GM18870 (cell line): ENCODE measurements around the gene LOXL3.
"Not testable (repeated sequence)": the region's sequence is repeated elsewhere in the genome, so short reads cannot be mapped to it uniquely, and the experiment has no call there.

ENCODE experiments used
- ATAC-seq: cut with Tn5 transposase; IDR thresholded peaks from one replicate; pipeline ENCODE4 v1.9.1; 2021; ENCODE audit warnings: moderate library complexity; ENCODE audit not compliant: unreplicated experiment

The LOXL3 gene

DNA sequence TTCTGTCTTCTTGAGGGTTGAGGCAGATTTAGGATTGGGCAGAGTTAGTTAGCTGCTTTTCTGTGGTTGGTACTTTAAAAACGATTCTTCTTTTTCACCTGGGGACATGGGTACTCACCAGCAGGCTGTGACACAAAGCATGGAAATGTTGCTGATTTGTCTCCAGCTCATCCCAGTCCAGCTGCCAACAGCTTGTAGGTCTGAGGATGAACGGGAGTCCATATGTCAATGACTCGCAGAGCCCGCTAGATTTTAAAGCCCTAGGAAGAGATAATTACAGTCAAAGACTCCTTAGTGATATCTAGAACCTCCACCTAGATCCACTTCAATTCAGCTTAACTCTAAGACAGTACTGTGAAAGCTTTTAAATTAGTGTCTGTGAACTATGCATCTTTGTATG is 21.6 kb upstream of the LOXL3 start:
- no peak for ATAC-seq

DNA sequence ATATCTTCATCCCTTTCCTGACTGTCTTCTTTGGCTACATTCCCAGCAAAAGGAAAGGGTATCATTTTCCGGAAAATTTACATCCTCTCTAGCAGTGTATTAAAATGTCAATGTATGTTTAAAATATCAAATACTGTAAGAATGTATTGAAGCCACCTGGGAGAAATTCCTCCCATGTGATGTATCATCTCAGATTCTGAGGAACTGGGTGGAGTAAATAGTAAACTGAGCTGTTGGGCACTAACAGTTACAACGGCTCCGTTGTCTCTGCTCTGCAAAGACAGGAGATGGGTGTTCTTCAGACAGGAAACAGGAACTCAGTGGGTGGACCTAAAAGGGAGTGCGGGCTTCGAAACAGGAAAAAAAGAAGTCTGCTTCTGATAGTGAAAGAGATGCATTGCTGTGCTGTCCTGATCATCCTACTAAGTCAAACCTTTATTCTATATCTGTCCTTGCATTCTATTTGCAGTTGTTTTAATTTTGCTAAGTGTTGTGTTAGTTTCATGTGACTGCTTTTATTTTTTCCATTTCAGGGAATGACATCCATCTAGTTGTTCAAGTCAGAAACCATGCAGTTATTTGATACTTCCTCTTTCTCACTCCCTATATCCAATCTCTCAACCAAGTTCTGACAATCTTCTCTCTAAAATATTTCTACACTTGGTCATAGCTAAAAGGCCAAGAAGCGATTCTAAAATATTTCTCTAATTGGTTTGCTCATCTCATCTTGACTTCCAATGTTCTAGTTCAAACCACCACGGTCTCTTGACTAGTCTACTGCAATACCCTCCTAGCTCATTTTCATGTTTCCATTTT is 20.2 kb upstream of the LOXL3 start:
- ATAC-seq = no peak

DNA sequence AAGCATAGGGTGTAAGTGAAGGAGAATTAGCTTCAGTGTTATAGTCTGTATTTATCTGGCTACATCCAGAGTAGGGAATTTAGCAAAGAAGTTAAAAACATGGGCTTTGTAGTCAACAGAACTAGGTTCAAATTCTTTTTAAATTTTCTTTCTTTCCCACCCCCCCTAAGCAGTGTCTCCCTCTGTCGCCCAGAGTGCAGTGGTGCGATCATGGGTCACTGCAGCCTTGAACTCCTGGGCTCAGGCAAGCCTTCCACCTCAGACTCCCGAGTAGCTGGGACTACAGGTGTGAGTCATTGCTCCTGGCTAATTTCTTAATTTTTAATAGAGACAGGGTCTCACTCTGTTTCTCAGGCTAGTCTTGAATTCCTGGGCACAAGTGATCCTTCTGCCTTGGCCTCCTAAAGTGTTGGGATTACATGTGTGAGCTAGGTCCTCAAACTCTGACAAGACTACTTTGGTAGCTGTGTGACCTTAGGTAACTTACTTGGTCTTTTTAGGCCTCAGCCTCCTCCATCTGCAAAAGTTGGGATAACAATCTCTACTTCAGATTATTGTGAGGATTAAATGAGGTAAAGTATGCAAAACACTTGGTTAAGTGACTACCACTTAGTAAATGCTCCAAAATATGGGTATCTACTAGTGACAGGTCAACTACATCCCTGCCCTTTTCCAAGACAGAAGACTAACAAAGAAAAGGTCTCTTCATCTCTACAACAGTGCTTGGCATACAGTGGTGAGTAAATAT is 18.6 kb upstream of the LOXL3 start:
- no peak for ATAC-seq

DNA sequence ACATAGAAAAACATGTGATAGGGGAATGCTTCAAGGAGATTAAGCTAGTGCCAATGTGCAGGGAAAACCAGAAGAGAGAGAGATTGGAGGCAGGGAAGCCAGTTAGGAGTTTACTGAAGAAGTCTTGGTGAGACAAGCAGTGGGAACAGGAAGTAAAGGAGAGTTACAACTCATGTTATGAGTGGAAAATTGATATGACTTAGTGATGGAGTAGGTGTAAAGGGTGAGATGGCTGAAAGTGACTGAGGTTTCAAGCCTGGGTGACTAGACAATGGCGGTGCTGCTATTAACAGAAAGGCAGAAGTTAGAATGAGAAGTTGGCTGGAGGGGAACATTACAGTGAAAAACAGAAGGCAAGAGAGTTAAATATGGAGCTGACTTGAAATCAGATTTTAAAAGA is 17.3 kb upstream of the LOXL3 start:
- ATAC-seq = peak; percentile 78

DNA sequence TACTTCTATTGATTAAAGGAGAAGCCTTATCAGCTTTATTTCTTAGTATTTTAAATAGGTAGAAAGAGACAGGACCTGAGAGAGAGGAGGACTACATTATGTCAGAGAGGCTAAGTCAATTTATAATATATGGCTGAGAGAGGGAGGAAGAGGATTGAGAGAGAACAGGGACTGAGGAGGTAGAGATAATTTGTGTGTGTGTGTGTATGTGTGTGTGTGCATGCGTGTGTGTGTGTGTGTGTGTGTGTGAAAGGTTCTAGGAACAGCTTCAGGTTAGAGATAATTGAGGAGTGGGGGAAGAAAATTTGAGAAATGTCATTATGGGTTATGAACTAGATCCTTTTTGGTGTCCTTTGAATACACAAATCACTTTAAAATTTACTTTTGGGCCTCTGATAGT is 15.9 kb upstream of the LOXL3 start:
- no peak for ATAC-seq

DNA sequence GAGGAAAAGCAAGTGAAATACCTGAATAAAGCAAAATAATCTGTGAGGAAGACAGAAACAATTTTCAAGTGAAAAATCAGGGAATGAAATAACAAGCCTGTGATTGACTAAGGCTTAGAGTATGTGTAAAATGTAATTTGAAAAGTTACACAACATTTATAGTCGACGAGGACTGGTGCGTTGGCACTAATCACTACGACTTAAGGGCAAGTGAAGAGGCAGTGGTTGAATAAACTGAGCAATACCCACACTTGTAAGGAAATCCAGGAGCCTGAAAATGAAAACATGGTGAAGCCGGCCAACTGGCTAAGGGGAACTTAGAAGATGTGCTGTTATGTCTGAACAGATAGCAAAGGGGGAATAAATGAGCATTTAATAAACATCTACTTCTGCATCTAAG is 14.1 kb upstream of the LOXL3 start:
- no peak for ATAC-seq

DNA sequence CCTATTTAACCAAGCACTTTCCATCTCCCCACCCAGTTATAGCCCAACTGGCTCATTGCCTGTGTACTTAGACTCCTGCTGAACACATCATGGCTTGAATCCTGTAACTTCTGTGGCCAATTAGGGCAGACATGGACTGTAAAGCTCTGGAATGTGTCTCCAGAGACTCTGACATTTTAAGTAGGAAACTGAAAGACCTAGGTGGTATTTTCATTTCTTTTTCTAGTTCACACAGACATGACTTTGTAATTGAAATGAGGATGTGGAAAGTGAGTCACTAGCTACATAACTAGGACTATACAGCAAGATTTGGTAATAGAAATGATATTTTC is 13.0 kb upstream of the LOXL3 start:
- no peak for ATAC-seq

DNA sequence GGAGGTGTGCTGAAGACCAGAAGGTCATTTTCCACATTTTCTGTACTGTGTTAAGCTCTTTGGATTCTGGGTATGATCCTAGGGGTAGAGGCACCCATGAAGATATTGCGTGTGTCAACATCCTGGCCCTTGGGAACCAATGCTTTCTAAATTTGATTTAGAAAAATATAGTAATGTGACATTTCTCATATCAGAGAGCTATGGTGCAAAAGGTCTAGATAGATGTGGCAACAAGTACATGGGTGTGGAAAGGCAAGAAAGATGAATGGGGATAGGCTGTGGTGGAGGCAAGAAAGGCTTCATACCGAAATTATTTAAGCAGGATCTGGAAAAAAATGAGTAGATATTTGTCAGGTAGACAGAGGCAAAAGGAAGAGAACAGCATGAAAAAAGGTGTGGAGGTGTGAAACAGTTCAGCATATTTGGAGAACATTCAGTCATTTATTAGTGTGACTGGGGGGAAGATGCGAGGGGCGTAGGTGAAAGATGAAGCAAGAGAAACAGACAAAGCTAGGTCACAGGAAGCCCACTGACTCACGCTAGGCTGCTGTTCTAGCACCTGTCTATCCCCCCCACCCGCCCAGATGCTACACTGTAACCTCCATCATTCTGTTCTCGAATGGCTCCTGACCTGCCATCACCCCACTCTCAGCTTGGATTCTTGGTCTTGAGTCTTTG is 12.5 kb upstream of the LOXL3 start:
- no peak for ATAC-seq

DNA sequence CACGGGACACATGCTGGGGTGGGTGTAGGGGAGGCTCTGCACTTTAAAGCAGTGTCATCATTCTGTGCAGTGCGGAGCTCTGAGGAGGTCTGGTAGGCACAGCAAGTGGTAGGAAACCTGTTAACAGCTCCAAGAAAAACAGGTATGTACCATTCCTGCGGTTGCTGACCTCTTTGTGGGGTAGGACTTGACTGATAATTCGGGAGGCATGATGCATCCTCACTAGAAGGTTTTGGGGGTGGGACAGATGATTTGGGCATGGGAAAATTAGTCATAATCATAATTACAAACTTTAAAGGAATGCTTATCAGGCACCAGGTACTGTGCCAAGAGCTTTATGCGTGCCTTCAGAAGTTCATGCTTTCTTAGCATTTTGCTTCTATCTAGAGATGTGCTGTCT is 10.5 kb upstream of the LOXL3 start:
- no peak for ATAC-seq

DNA sequence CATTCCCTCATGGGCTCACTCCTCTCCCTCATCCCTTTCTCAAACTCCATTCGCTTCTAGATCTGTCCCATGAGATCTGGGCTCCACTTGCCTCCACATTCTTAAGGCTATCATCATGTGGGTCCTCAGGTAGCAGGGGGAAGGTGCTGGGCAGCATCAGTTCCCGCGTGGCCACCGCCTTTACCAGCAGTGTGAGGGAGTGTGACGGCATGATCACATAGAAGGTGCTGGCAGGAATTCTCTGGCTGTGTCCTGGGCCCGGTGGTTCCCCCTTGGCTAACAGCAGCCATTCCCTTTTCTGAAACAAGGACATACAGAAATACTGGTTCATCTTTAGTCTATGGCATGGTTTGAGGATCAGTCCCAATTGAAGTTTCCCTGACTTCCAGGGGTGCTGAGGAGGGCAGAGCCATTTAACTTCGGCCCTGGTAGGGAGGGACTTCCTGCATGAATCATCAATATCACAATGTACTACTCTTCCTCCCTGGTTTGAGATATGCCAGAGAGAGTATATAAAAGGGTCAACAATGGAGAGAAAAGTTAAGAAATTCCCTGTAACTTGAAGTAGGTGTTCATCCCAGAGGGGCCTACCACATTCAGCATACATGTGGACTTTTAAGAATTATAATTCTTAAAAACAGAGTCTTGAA is 8.5 kb upstream of the LOXL3 start:
- ATAC-seq = no peak

DNA sequence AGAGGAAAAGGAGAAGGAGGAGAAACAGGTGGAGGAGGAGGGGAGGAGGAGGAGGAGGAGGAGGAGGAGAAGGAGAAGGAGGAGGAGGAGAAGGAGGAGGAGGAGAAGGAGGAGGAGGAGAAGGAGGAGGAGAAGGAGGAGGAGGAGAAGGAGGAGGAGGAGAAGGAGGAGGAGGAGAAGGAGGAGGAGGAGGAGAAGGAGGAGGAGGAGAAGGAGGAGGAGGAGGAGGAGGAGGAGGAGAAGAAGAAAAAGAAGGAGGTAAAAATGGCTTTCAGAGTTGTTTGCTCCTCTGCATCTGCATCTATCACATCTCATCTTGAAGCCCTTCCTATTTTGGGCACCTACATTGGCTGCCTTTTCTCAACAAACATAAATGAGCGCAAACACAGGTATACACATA is 7.3 kb upstream of the LOXL3 start:
- ATAC-seq = not testable (repeated sequence)

DNA sequence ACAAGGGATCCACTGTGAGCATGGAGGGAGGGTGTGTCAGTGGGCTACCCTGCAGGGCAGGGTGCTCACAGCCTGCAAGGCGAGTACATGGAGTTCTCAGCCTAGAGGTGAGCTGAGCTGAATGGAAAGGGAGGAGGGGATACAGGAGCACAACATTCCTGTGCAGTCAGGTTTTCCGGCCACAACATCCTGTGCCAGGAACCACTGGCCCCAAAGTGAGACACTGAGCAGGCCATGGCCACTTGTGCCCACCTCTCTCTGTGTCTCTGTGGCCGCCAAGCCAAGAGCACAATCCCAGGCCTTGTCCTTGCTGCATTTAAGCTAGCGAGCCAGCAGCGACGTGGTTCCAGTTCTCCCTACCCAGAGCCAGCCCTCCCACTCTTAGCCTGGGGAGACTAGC is 6.8 kb upstream of the LOXL3 start:
- no peak for ATAC-seq

DNA sequence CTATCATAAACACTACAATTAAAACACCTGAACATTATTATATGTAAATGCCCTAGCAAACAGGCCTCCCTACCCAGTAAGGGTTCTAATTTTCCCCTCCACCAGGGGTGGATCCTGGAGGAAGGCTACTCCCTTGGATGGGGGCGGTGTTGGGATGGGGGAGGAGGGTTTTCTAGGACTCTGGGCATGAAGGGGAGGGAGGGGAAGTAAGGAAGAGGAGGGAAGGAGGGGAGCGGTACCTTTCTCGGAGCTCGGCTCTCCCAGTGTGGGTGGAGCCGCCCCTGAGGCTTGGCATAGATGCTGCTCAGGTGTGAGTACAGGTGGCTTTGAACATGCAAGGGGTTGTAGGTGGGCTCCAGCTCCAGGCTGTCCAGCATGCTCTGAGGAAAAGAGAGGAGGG is 6.2 kb upstream of the LOXL3 start:
- ATAC-seq = no peak

DNA sequence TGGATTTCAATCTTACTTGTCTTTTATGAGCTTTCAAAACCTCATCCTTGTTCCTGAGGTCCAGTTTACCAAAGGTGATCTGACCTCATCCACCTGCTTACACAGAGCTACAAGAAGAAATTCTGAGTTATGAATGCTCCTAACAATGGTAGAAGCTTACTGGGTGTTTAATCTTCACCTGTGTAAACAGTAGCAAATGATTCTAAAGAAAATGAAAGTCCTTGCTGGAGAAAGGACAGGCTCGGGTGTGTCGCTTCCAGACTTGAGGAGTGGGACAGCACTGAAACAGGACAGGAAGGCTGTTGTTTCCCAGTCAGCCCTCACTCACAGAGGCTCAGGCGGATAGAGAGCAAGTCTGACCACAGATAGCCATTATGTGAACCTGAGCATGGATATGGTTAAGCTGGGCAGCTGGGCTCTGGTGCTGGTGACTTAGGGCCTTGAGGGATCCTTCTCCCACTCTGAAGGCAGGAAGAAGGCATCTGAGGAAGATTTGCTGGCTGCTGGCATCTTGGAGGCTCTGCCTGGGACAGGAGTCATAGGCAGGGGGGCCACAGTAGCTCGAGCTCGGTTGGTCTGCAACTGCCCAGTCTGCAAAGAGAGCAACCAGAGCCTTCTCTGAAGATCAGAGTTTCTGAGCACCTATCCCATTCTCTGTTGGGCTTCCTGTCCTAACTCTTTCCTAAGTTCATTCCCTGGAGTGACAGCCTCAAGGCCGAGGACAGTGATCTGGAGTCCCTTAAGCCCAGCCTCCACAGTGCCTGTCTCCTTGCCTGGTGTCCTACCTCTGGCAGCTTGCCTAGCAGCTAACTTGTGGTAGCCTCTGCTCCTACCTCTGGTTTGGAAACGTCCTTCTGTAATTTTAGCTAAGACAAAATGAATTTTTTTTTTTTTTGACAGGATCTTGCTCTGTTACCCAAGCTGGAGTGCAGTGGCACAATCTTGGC is 4.8 kb upstream of the LOXL3 start:
- no peak for ATAC-seq

DNA sequence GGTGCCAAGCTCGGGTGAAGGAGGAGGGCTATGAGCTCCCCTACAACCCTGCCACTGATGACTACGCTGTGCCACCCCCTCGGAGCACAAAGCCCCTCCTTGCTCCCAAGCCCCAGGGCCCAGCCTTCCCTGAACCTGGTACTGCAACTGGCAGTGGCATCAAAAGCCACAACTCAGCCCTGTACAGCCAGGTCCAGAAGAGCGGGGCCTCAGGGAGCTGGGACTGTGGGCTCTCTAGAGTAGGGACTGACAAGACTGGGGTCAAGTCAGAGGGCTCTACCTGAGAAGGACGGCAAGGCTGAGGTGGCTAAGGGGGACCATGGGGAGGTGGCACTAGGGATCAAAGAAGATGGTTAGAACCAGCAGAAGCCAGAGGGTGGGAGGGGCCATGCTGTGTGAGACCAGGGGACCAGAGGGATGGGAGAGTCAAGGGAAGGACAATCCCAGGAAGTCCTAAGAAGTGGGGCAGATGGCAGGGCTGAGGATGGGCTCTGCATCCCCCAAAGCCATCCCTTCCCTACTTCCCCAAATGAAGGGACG is 3.2 kb upstream of the LOXL3 start:
- no peak for ATAC-seq

DNA sequence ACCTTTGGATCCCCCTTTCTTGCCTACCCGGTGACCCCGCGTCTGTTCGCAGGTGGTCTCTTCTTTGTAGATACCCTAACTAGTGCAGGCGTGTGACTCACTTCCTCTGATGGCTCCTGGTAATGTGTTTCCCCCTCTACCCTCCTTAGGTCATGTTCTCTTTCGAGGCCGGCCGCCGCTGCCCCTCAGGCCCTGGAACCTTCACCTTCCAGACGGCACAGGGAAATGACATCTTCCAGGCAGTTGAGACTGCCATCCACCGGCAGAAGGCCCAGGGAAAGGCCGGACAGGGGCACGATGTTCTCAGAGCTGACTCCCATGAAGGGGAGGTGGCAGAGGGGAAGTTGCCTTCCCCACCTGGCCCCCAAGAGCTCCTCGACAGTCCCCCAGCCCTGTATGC is 2.4 kb upstream of the LOXL3 start:
- ATAC-seq = no peak

DNA sequence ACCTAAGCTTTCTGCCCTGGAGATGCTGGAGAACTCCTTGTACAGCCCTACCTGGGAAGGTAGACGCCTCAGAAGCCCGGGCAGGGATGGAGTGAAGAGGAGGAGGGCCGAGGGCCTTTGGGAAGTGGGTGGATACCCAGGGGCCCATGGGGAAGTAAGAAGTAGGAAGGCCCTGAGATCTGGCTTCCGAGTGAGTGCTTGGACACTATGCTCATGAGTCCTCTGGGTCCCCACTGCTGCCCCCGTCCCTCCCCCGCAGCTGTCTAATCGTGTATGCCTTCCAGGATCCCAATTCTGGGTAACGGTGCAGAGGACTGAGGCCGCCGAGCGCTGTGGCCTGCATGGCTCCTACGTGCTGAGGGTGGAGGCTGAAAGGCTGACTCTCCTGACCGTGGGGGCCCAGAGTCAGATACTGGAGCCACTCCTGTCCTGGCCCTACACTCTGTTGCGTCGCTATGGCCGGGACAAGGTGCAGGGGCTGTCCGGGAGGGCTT is 1.9 kb upstream of the LOXL3 start:
- no peak for ATAC-seq

DNA sequence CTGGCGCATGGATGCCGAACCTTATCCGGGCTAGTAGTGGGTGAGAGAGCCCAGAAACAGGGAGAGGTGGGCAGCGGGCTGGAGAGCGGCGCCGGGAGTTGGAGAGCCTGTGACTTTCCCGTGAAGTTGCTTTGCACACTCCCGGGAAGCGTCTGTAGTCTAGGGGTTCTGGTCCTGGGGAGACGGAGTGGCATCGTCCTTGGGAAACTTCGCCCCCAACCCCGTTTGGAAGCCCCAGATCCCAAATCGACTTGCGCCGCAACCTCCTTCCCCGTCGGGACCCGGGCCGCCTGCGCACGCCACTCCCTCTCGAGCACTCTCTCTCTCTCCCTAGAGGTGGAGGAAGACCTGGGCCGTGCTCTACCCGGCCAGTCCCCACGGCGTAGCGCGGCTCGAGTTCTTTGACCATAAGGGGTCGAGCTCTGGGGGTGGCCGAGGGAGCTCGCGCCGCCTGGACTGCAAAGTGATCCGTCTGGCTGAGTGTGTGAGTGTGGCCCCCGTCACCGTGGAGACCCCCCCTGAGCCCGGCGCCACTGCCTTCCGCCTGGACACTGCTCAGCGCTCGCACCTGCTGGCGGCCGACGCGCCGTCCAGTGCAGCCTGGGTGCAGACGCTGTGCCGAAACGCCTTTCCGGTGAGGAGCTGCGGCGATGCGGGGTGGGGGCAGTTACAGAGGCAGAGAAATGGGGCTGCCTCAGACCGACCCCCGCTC is 1.2 kb upstream of the LOXL3 start:
- no peak for ATAC-seq
